Left ventricle myocardium superior (tissue), 1 donor: ENCODE results near the gene PSMB8. TPM values are rescaled to one million over a fixed set of nuclear protein-coding genes. Genes with fewer than 3 reads are reported as not detected.
"Not testable (repeated sequence)": the region's sequence is repeated elsewhere in the genome, so short reads cannot be mapped to it uniquely, and the experiment has no call there.

Experiments used
- ATAC-seq: fragments of 200-7000 bp; cut with Tn5 transposase; one replicate; pipeline ENCODE4 v1.9.1; 2020; ENCODE audit warnings: mild to moderate bottlenecking, moderate library complexity
- DNase-seq: peaks from one replicate; pipeline ENCODE4 v3.0.0-alpha.2; 2020
- intact Hi-C: fragments of 100-400 bp; cut with micrococcal nuclease; formaldehyde crosslinking; loops from one replicate; pipeline ENCODE4 v1.11.0; 2022
- total RNA-seq: library from RNA; stranded (reverse); fragmentation: NEBNext Ultra II Directional; extraction: Animal tissue kit (Norgen Biotek cat#: 25700); gene quantifications from one replicate; pipeline ENCODE4 v1.2.1, GENCODE V29; 2021
- donor health status: DM: no; HTN: yes; CAD: no; lungs with severe emphysema.

Gene PSMB8
- total RNA-seq, 1 donor from 2014 or later: 16.2 TPM

- intact Hi-C loops: no loop called here
- ATAC-seq: peak; percentile 41
These were observed 28.7 kb downstream of the PSMB8 start for GRCh38 chr6:32815115-32815514.

DNA sequence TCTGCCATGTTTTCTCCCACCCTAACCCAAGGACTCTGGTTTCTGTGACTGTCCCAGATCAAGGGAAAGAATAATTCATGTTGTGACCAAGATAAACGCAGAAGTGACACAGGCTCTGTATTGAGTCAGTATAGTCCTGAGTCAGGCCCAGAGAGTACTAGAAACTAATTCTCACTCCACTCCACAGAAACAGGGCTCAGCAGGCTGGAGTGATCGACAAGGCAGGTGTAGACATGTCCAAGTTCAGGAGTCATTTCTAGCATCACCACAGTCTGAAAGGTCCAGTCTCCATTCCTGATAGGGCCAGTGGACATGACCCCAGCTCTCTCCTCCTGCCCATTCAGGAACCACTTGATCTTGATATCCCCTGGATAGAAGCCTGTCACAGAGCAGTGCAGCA lies 29.7 kb downstream of the PSMB8 start:
- intact Hi-C loops: no loop called here
- no peak for DNase-seq
- ATAC-seq: no peak

More at GRCh38 chr6:32815115-32815514, 28.7 kb downstream of the PSMB8 start:
- DNase-seq: no peak

- no peak for ATAC-seq
- DNase-seq: no peak
- intact Hi-C loops: no loop called here
These were observed 34.7 kb downstream of the PSMB8 start for GRCh38 chr6:32809171-32809570.

DNA sequence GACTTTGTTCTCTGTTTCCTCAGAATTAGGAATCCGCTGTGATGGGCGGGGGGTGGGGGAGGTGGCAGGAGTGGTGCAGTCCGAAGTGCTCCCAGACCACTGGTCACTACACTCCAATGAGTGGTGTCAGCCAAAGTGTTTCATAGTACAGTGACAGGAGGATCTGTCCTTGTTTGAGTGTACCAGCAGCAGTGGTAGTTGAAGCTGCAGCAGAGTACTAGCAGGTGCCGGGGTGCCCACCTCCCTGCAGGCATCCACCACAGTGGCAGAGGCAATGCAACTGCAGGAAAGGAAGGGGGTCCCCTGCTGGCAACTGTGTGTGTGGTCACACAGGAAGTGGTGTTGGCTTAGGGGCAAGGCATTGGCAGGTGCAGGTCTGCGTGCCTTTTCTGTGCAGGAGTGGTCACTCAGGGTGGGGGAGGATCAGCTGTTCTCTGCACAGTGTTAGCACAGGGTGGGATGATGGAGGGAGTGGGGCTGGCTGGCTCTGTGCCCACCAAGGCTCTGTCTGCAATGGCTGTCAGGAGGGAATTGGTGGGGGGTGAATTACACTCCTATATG lies 36.7 kb downstream of the PSMB8 start:
- intact Hi-C loops: no loop called here
- ATAC-seq (no peak), DNase-seq (no peak)

DNA sequence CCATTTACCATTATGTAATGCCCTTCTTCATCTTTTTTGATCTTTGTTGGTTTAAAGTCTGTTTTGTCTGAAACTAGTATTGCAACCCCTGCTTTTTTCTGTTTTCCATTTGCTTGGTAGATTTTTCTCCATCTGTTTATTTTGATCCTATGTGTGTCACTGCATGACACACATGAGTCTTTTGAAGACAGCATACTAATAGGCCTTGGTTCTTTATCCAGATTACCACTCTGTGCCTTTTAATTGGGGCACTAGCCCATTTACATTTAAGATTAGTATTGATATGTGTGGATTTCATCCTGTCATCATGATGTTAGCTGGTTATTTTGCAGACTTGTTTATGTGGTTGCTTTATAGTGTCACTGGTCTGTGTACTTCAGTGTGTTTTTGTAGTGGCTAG lies 38.4 kb downstream of the PSMB8 start:
- intact Hi-C loops, DNase-seq, ATAC-seq: not testable (repeated sequence)

GRCh38 chr6:32803416-32803815 lies 40.4 kb downstream of the PSMB8 start:
- ATAC-seq (no peak), DNase-seq (no peak)
- intact Hi-C loops: no loop called here

- ATAC-seq (no peak), DNase-seq (no peak)
- intact Hi-C loops: loop anchor here (10.0 kb wide), 1 partner anchor 385 kb away; no protein-coding TSS in a partner anchor
These were observed 44.1 kb downstream of the PSMB8 start for GRCh38 chr6:32799740-32800139.

DNA sequence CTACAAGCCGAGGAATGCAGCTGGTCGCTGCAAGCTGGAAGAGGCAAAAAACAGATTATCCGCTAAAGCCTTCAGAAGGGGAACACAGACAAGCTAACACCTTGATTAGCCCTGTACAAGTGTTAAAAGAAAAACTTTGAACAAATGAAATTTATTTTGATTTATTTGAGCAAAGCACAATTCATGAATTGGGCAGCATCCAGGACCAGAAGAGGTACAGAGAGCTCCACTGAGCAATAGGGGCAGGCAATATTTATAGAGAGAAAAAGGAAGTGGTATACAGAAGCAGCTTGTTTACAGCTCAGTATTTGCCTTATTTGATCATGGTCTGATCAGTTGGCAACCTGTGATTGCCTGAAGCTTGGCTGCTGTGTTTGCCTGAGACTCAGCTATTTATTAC lies 44.7 kb downstream of the PSMB8 start:
- DNase-seq (no peak), ATAC-seq (no peak)
- intact Hi-C loops: loop anchor here (10.0 kb wide), 1 partner anchor 384 kb away; no protein-coding TSS in a partner anchor

GRCh38 chr6:32796848-32797776 lies 46.7 kb downstream of the PSMB8 start:
- intact Hi-C loops: loop anchor here (10.0 kb wide), 1 partner anchor 382 kb away; no protein-coding TSS in a partner anchor
- ATAC-seq (peak; percentile 76), DNase-seq (peak; percentile 85)

GRCh38 chr6:32794510-32794909 lies 49.3 kb downstream of the PSMB8 start:
- peak; percentile 38 for ATAC-seq
- intact Hi-C loops: loop anchor here (10.0 kb wide), 1 partner anchor 380 kb away; no protein-coding TSS in a partner anchor

DNA sequence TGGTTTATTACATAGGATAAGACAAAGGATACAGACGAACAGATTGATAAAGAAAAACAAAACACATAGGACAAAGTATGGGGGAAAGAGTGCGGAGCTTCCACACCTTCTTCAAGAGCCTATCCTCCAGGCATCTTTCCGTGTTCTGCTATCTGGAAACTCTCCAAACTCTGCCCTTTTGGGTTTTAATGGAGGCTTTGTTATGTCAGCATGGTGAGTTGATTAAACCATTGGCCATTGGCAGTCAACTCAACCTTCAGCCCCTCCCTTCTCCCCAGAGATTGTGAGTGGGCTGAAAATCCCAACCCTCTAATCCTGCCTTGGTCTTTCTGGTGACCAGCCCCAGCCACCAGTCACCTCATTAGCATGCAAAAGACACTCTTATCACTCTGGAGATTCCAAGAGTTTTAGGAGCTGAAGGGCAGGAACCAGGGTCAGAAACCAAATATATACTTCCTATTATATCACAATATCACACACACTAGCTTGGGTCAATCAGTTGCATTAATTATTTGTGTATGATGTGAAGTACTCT lies 50.9 kb downstream of the PSMB8 start:
- no peak for DNase-seq
- ATAC-seq: no peak
- intact Hi-C loops: loop anchor here (10.0 kb wide), 1 partner anchor 378 kb away; no protein-coding TSS in a partner anchor

More at GRCh38 chr6:32794510-32794909, 49.3 kb downstream of the PSMB8 start:
- DNase-seq: no peak

Other genes starting within 250 kb of the PSMB8 start
- gene HLA-DQA1, start 206.6 kb downstream of the PSMB8 start, total RNA-seq: 4.9 TPM
- 4.4 TPM for gene HLA-DQB1, start 177.4 kb downstream of the PSMB8 start, total RNA-seq
- gene HLA-DQA2, start 102.7 kb downstream of the PSMB8 start, total RNA-seq: 2.7 TPM
- gene HLA-DQB2, start 80.5 kb downstream of the PSMB8 start, total RNA-seq: 3.3 TPM
- gene HLA-DOB, start 27.0 kb downstream of the PSMB8 start, total RNA-seq: 0.32 TPM
- gene TAP2, start 5.3 kb downstream of the PSMB8 start, total RNA-seq: 20.8 TPM
- 14.6 TPM for gene TAP1, start 9.7 kb upstream of the PSMB8 start, total RNA-seq
- gene PSMB9, start 10.1 kb upstream of the PSMB8 start, total RNA-seq: 16.3 TPM
- gene HLA-DMB, start 97.0 kb upstream of the PSMB8 start, total RNA-seq: 10.6 TPM
- gene HLA-DMA, start 109.0 kb upstream of the PSMB8 start, total RNA-seq: 20.0 TPM
- 73.8 TPM for gene BRD2, start 124.5 kb upstream of the PSMB8 start, total RNA-seq
- 1.8 TPM for gene HLA-DOA, start 165.5 kb upstream of the PSMB8 start, total RNA-seq
- gene HLA-DPA1, start 229.6 kb upstream of the PSMB8 start, total RNA-seq: 37.7 TPM
- gene HLA-DPB1, start 231.9 kb upstream of the PSMB8 start, total RNA-seq: 41.5 TPM